Naive B cell (primary cell): ENCODE data around the gene SRCAP. TPM values are rescaled to one million over a fixed set of nuclear protein-coding genes. Genes with fewer than 3 reads are reported as not detected.

Experiments
- ATAC-seq, 2 donors: fragments of 150-1000 bp; cut with Tn5 transposase; 2 replicates each; pipeline ENCODE4 v1.10.0; 2021; ENCODE audit warnings: low read depth in 2 of 2, mild to moderate bottlenecking in 2 of 2, moderate library complexity in 2 of 2
- DNase-seq: peaks from one replicate; pipeline ENCODE4 v3.0.0; 2022
- H3K27ac Mint-ChIP-seq, 6 donors: one replicate each; pipeline ENCODE4 v1.8.0; 2020 to 2022; ENCODE audit warnings: mild to moderate bottlenecking in 6 of 6, mixed read lengths in 6 of 6, moderate library complexity in 5 of 6, inconsistent platforms in 2 of 6
- H3K27me3 Mint-ChIP-seq, 3 donors: one replicate each; pipeline ENCODE4 v1.8.0; 2021 to 2022; ENCODE audit warnings: mixed read lengths in 3 of 3, mild to moderate bottlenecking in 1 of 3
- H3K36me3 Mint-ChIP-seq, 2 donors: one replicate each; pipeline ENCODE4 v1.8.0; 2020 to 2022; ENCODE audit warnings: mixed read lengths in 2 of 2, inconsistent platforms in 1 of 2, mild to moderate bottlenecking in 1 of 2
- H3K4me1 Mint-ChIP-seq, 3 donors: one replicate each; pipeline ENCODE4 v1.8.0; 2020 to 2022; ENCODE audit warnings: mixed read lengths in 3 of 3, inconsistent platforms in 1 of 3, mild to moderate bottlenecking in 1 of 3, moderate library complexity in 1 of 3
- H3K4me3 Mint-ChIP-seq, 8 donors: one replicate each; pipeline ENCODE4 v1.8.0; 2020 to 2022; ENCODE audit warnings: mild to moderate bottlenecking in 8 of 8, mixed read lengths in 8 of 8, moderate library complexity in 8 of 8, inconsistent platforms in 2 of 8
- H3K9me3 Mint-ChIP-seq, 7 donors: one replicate each; pipeline ENCODE4 v1.8.0; 2020 to 2022; ENCODE audit warnings: mixed read lengths in 7 of 7, mild to moderate bottlenecking in 5 of 7, inconsistent platforms in 2 of 7, moderate library complexity in 1 of 7
- polyA plus RNA-seq, 6 donors: library from polyadenylated mRNA; unstranded; fragments of 300-500 nt; fragmentation: Illumina TruSeq; gene quantifications; one replicate each; pipeline ENCODE4 v1.2.3, GENCODE V29; 2021; ENCODE audit warnings: low read depth in 6 of 6

SRCAP gene
- polyA plus RNA-seq, 6 donors from 2014 or later, result 11.9 to 41.5 (median 14.8) TPM; not detected in 1

- Mint-ChIP-seq H3K27me3 (no peaks in the 10 kb centered on the region), H3K4me1 (peaks cover 0 to 6% (median 4%) of the 10 kb centered on the region in 3 donors), H3K36me3 (peaks cover 0 to 9% of the 10 kb centered on the region in 2 donors), H3K4me3 (no peak overlapping the region), H3K27ac (peak overlapping the region in 2 of 6 donors; percentile 33 to 62), H3K9me3 (no peaks in the 10 kb centered on the region)
- ATAC-seq, result no peak
- DNase-seq, result no peak
Measured at GRCh38 chr16:30731411-30731810, 32.4 kb downstream of the SRCAP start.

GRCh38 chr16:30736995-30737793, 38.2 kb downstream of the SRCAP start:
- Mint-ChIP-seq H3K36me3 (peaks cover 0 to 13% of the 10 kb centered on the region in 2 donors), H3K4me3 (peak overlapping the region in 1 of 8 donors; percentile 59), H3K27ac (peak overlapping the region in 3 of 6 donors; percentile 9 to 91 (median 69)), H3K9me3 (no peaks in the 10 kb centered on the region), H3K27me3 (no peaks in the 10 kb centered on the region), H3K4me1 (peaks cover 2 to 26% (median 22%) of the 10 kb centered on the region in 3 donors)
- DNase-seq, result no peak
- ATAC-seq, result no peak

- DNase-seq (no peak), ATAC-seq (no peak)
- Mint-ChIP-seq H3K9me3 (no peaks in the 10 kb centered on the region), H3K4me3 (no peak overlapping the region), H3K27me3 (no peaks in the 10 kb centered on the region), H3K27ac (peak overlapping the region in 2 of 6 donors; percentile 9 to 47), H3K4me1 (peaks cover 2 to 27% (median 23%) of the 10 kb centered on the region in 3 donors), H3K36me3 (peaks cover 0 to 13% of the 10 kb centered on the region in 2 donors)
Measured at GRCh38 chr16:30737794-30738648, 39.0 kb downstream of the SRCAP start.

- H3K27ac Mint-ChIP-seq, result no peak overlapping the region
- ATAC-seq (no peak), DNase-seq (no peak)
- H3K4me3 Mint-ChIP-seq, result peak overlapping the region in 1 of 8 donors; percentile 18
- H3K4me1 Mint-ChIP-seq, result peaks cover 1 to 27% (median 23%) of the 10 kb centered on the region in 3 donors
- H3K36me3 Mint-ChIP-seq, result peaks cover 0 to 13% of the 10 kb centered on the region in 2 donors
- no peaks in the 10 kb centered on the region for H3K27me3 Mint-ChIP-seq
- no peaks in the 10 kb centered on the region for H3K9me3 Mint-ChIP-seq
Measured at GRCh38 chr16:30738984-30739951, 40.3 kb downstream of the SRCAP start.

- H3K27ac Mint-ChIP-seq, result peak overlapping the region in 4 of 6 donors; percentile 50 to 86 (median 55)
- H3K36me3 Mint-ChIP-seq, result peaks cover 0 to 13% of the 10 kb centered on the region in 2 donors
- H3K9me3 Mint-ChIP-seq, result no peaks in the 10 kb centered on the region
- no peak for DNase-seq
- no peaks in the 10 kb centered on the region for H3K27me3 Mint-ChIP-seq
- no peak for ATAC-seq
- H3K4me1 Mint-ChIP-seq, result peaks cover 0 to 27% (median 23%) of the 10 kb centered on the region in 3 donors
- H3K4me3 Mint-ChIP-seq, result no peak overlapping the region
Measured at GRCh38 chr16:30740364-30741251, 41.6 kb downstream of the SRCAP start.

- ATAC-seq, result no peak
- Mint-ChIP-seq H3K27me3 (no peaks in the 10 kb centered on the region), H3K4me3 (no peak overlapping the region), H3K27ac (peak overlapping the region in 1 of 6 donors; percentile 62), H3K4me1 (peaks cover 0 to 27% (median 23%) of the 10 kb centered on the region in 3 donors), H3K9me3 (no peaks in the 10 kb centered on the region), H3K36me3 (peaks cover 0 to 13% of the 10 kb centered on the region in 2 donors)
- DNase-seq, result no peak
Measured at GRCh38 chr16:30741461-30741914, 42.5 kb downstream of the SRCAP start.

GRCh38 chr16:30743716-30744115, 44.7 kb downstream of the SRCAP start:
- peaks cover 16 to 32% (median 22%) of the 10 kb centered on the region in 3 donors for H3K4me1 Mint-ChIP-seq
- no peaks in the 10 kb centered on the region for H3K27me3 Mint-ChIP-seq
- H3K36me3 Mint-ChIP-seq, result no peaks in the 10 kb centered on the region
- H3K9me3 Mint-ChIP-seq, result no peaks in the 10 kb centered on the region
- no peak overlapping the region for H3K27ac Mint-ChIP-seq
- DNase-seq (no peak), ATAC-seq (no peak)
- no peak overlapping the region for H3K4me3 Mint-ChIP-seq

- H3K27ac Mint-ChIP-seq, result no peak overlapping the region
- H3K36me3 Mint-ChIP-seq, result no peaks in the 10 kb centered on the region
- H3K4me3 Mint-ChIP-seq, result peak overlapping the region in 1 of 8 donors; percentile 19
- H3K9me3 Mint-ChIP-seq, result no peaks in the 10 kb centered on the region
- peaks cover 18 to 33% (median 26%) of the 10 kb centered on the region in 3 donors for H3K4me1 Mint-ChIP-seq
- no peaks in the 10 kb centered on the region for H3K27me3 Mint-ChIP-seq
- ATAC-seq, result no peak
- DNase-seq, result no peak
Measured at GRCh38 chr16:30744183-30744582, 45.2 kb downstream of the SRCAP start.

GRCh38 chr16:30745082-30745481, 46.1 kb downstream of the SRCAP start:
- Mint-ChIP-seq H3K4me3 (peak overlapping the region in 1 of 8 donors; percentile 52), H3K4me1 (peaks cover 26 to 38% (median 35%) of the 10 kb centered on the region in 3 donors), H3K27ac (peak overlapping the region in 2 of 6 donors; percentile 48 to 71), H3K9me3 (no peaks in the 10 kb centered on the region), H3K27me3 (no peaks in the 10 kb centered on the region), H3K36me3 (no peaks in the 10 kb centered on the region)
- ATAC-seq (no peak), DNase-seq (no peak)

- Mint-ChIP-seq H3K27ac (peak overlapping the region in 3 of 6 donors; percentile 7 to 86 (median 84)), H3K4me1 (peaks cover 28 to 38% (median 29%) of the 10 kb centered on the region in 3 donors), H3K9me3 (no peaks in the 10 kb centered on the region), H3K4me3 (peak overlapping the region in 2 of 8 donors; percentile 92 to 97), H3K36me3 (peaks cover 5 to 8% of the 10 kb centered on the region in 2 donors), H3K27me3 (no peaks in the 10 kb centered on the region)
- no peak for DNase-seq
- no peak for ATAC-seq
Measured at GRCh38 chr16:30746638-30747175, 47.7 kb downstream of the SRCAP start.

GRCh38 chr16:30747331-30747730, 48.4 kb downstream of the SRCAP start:
- H3K4me3 Mint-ChIP-seq, result peak overlapping the region; percentile 88 to 97 (median 94)
- H3K27me3 Mint-ChIP-seq, result no peaks in the 10 kb centered on the region
- DNase-seq (no peak), ATAC-seq (no peak)
- peaks cover 23 to 32% (median 29%) of the 10 kb centered on the region in 3 donors for H3K4me1 Mint-ChIP-seq
- H3K9me3 Mint-ChIP-seq, result no peaks in the 10 kb centered on the region
- peaks cover 5 to 8% of the 10 kb centered on the region in 2 donors for H3K36me3 Mint-ChIP-seq
- peak overlapping the region in 5 of 6 donors; percentile 84 to 90 (median 86) for H3K27ac Mint-ChIP-seq
